GM18507 (cell line): Measurements from ENCODE around the gene SLC18A2.

Source experiments
- DNase-seq: peaks from one replicate; pipeline ENCODE4 v3.0.0; 2011; ENCODE audit warnings: low read depth; ENCODE audit not compliant: insufficient read length; ENCODE audit errors: extremely low spot score
- FAIRE-seq: peaks from 2 replicates; lab custom pipeline; 2011; peaks lifted over from hg19 to GRCh38; lab: Jason Lieb, UNC

SLC18A2 gene

DNA sequence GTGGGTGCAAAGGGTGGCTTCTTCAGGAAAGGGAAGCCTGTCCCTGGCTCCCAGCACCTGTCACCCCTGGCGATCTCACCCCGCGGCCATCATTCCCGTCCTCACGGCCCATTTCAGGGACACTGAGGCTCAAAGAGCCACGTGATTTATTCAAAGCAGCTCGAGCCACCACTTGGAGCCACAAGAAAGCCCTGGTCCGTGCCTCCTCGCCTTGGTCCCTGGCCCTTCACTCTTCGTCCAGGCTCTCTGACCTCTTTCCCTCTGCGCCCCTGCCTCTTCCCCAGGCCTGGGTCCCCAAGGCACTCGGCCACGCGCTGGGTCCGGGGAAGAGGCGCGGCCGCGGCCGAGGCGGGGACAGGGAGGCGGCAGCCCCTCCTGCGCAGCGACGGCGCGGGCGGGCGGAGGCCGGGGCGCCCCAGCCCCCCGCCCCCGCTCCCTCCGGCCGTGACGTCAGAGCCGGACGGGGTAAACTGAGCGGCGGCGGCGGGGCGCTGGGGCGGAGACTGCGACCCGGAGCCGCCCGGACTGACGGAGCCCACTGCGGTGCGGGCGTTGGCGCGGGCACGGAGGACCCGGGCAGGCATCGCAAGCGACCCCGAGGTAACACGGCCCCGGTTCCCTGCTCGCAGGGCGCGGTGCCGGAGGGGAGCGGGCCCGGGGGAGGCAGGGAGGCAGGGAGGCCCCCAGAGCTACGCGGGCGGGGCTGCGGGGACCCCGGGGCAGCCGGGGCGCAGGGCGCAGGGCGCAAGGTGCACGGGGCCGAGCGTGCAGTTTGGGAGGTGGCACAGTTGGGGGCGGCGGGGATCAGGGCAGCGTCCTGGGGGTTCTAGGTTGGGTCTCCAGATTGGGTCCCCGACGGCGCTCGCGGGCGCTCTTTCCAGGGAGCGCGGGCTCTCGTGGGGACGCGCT, at the start of gene SLC18A2:
TSS of gene SLC18A2 (plus strand) at position 494 of the 909 bp plus-strand sequence. CDS start 580 bp downstream, outside the sequence.
- DNase-seq: no peak
- no peak for FAIRE-seq

DNA sequence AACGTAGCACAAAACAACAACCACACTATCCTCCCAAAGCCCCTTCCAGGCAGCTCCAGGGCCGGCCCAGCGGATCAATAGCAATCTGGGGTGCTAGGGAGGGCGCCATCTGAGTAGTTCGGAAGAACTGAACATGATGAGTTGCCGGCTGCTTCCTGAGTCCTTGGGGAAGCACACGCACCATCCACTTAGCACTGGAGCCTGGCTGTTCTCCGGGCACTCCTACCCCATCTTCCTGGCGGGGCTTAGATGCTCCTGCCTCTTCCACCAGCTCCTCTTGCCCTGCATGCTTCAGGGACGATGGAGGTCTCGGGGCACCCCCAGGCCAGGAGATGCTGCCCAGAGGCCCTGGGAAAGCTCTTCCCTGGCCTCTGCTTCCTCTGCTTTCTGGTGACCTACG, 43.7 kb upstream of the SLC18A2 start, which contains the start of gene KCNK18:
TSS of gene KCNK18 (plus strand) at position 301 of the 400 bp plus-strand sequence. CDS start at position 301, 0 bp downstream.
- no peak for FAIRE-seq

DNA sequence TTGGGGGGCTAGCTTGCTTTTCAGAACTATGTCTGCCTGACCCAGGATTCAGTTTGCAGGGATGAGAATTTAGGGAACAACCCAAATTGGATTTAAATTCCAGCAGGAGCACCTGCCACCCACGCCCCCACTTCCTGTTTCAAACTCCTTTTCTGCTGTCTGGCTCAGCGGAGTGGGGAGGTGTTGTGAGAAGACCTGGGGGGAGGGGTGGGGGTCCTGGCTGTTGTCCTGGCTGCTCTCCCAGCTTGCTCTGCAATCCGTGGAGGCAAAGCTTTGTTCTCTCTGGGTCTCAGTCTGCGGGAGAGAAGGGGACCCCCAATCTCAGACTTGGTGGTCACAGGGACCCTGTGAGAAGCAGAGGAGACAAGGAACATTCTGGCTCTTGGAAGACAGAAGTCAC, 42.8 kb upstream of the SLC18A2 start:
- no peak for DNase-seq
- FAIRE-seq: no peak

More for the DNA sequence above, 43.7 kb upstream of the SLC18A2 start, which contains the start of gene KCNK18:
- DNase-seq: no peak

DNA sequence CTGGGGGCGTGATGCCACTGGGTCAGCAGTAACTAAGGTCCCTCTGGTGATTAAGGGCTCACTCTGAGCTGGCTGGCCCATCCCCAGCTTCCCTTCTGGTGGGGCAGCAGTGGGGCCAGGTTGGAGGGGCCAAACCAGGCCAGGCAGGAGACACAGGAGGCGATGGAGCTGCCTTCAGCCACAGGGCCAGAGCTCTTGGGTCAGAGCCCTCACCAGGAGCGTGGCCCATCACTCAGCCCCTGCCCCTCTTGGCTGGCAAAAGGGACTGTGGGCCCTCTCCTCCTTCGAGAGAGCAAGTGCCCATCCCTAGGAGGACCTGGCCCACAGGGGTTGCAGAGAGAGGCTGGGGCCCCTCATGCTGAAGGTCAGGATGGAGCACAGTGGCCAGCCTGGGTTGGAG, 39.1 kb upstream of the SLC18A2 start:
- no peak for FAIRE-seq
- DNase-seq: no peak

DNA sequence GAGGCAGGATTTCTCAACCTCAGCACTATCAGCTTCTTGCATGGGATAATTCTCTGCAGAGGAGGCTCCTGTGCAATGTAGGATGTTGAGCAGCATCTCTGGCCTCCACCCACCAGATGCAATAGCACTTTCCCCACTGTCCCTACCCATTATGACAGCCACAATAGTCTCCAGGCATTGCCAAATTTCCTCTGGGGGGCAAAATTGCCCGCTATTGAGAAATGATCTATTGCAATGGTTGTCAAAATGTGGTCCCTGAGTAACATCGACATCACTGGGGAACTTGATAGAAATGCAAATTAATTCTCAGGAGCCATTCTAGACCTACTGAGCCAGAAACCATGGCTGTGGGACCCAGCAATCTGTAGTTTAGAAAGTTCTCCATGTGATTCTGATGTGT, 36.6 kb upstream of the SLC18A2 start:
- FAIRE-seq: no peak
- DNase-seq: no peak

DNA sequence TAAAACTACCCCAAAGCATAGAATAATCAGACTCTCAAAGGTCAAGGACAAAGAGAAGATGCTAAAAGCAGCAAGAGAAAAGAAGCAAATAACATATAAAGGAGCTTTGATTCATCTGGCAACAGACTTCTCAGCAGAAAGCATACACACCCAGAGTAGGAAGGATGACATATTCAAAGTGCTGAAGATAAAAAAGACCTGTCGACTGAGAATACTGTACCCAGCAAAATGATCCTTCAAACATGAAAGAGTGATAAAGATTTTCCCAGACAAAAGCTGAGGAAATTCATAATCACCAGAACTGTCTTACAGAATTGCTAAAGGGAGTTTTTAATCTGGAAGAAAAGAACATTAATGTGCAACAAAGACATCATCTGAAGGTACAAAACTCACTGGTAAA, 28.7 kb upstream of the SLC18A2 start:
- DNase-seq (no peak), FAIRE-seq (no peak)

DNA sequence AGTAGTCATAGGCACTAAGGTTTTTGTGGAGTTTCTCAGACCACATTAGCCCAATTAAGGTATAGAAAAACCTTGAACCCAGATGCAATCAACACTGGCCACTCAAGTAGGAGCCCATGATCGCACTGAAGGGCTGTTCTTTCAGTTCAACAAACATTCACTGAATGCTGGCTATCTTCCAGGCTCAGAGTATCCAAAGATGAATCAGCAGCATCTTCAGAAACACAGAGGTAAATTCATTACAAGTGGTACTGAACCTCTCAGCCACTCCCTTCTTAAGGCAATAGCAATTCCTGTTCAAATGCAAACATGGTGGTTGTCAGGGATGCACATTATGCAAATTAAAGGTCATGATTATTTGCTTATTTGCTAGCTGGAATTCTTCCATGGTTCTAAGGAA, 26.5 kb upstream of the SLC18A2 start:
- no peak for DNase-seq
- no peak for FAIRE-seq

DNA sequence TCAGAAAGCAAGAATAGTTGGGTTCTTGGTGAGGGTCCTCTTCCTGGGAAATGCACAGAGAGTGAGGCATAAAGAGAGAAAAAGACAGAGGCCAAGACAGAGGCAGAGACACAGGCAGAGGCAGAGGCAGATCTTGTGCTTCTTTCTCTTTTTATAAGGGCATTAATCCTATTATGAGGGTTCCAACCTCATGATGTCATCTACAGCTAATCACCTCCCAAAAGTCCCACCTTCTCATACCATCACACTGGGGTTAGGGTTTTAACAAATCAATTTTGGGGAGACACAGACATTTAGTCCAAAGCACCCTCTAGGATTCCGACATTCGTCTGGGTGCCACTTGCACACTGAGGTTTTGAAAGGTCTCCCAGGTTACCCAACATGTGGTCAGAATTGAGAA, 25.8 kb upstream of the SLC18A2 start:
- DNase-seq (no peak), FAIRE-seq (no peak)

DNA sequence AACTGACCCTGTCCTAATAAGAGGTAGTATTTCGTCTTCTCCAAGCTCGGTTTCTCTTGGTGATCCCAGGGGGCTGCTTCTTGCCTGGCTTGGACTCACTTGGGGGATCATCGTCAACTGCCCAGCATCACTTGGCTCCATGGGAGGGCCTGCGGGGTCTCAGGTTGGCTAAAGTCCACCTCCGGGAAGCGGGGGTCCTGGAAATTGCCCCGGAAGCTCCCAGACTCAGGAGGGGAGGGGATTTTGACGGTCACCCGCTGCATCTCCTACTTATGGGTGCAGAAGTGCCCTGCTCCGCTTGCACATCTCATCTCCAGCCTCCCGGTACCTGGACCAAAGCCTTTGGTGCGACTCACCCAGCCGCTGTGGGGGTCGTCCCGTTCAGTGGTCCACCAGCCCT, 24.9 kb upstream of the SLC18A2 start:
- DNase-seq (no peak), FAIRE-seq (no peak)

DNA sequence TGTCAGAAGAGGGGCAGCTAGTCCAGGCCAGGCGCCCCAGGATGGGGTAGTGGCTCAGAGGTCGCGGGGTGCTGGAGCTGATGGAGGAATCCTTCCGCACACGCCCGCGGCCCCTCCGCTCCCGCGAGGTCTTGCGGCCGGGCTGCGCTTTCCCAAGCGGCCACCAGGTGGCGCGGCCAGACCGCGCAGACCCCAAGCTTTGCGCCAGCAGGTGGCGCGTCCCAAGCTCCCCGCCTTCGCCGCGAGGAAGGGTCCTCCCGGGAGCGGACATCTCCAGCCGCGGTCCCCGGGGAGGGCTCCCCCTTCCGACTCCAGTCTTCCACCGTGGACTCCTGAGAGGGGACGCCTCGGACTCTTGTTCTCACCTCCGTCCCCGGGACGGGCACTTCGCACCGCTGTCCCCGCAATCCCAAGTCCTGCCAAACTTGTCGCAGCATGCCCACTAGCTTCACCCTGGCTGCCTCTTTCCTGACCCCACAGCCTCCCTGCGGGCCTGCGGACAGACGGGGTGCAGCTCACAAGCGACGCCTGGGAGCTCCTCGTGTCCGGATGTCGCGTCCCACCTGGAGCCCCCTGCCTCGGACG, 24.2 kb upstream of the SLC18A2 start:
- DNase-seq: peak; percentile 82
- FAIRE-seq: peak; percentile 78

DNA sequence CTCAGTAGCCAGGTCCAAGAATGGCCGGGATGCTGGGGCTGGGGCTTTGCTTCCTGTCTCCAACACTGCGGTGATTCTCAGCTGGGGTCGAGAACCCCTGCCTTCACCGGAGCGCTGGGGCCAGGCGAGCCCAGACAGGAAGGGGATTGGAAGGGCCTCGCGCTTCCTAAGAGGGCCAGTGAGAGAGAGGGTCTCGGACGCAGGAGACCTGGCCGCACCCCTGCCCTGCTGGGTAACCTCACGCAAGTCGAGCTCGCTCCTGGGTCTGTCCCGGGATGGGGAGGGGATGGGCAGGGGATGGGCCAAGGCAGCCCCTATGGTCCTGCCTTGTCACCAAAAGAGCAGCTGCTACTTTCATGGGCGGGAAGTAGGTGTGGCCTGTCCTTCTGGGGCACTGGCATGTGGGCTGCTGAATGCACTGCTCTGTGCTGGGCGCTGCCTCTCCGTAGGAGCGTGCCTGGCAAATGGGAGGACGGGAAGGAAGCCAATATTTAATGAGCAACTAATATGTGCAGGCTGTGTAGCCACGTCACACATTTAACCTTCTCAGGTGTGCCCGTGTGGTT, 23.6 kb upstream of the SLC18A2 start:
- no peak for DNase-seq
- FAIRE-seq: no peak

DNA sequence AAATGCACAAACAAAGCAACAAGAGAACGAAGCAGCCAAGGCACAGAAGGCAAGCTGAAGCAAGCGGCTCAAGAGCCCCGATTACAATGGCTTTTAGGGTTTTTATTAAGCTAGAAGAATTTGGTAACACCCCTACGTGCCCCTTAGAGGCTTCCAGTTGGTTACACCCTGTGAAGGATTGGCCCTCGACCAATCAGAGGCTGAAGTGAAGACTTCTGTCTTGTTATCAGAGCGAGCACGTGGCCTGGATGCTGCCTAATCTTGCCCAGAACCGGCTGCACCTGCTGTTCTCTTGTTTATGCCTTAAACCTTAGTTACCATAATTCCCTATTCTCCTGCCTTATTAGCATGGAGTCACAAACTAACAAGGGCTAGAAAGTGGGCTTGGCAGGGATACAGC, 22.3 kb upstream of the SLC18A2 start:
- FAIRE-seq: no peak
- DNase-seq: no peak

DNA sequence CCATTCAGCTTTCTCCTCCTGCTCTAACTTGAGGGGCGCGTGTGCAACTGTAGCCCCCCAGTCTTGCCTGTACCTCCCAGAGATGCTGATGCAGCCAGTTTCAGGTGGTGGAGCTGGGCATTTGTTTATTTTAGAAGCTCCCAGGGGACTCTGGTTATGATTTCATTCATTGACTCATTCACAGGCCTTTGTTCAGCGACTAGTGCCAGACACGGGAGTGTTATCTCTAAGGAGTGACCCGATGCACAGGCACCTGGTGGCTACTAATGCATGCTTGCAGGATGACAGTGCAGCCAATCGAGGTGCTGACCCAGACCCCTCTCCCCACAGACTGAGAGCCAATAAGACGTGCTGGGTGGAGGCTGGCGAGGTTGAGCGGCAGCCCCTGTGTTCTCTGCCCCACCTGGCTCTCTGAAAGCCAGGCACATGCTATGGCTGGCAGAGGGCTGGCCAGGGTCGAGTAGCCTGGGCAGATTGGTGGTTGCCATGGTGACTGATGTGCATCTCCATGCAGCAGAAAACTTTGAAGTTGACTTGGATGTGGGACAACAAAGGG, 19.7 kb upstream of the SLC18A2 start:
- FAIRE-seq: no peak
- no peak for DNase-seq

DNA sequence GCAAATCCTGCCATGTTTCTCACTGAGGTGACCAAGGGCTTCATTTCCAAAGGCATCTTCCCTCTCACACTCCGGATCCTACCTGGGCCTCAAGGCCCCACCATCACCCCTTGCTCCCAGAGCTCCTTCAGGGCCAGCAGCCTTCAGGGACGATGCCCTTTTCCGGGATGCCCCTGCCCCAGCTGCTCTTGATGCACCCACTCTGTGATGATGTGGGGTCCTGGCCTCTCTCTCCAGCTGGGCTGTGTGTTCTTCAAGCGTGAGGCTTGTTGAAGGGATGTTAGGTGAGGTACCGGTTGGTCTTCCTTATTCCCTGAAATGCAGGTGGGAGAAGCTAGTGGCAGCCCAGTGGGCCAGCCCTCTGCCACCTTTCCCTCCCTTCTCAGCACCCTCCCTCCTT, 18.4 kb upstream of the SLC18A2 start:
- no peak for DNase-seq
- no peak for FAIRE-seq

DNA sequence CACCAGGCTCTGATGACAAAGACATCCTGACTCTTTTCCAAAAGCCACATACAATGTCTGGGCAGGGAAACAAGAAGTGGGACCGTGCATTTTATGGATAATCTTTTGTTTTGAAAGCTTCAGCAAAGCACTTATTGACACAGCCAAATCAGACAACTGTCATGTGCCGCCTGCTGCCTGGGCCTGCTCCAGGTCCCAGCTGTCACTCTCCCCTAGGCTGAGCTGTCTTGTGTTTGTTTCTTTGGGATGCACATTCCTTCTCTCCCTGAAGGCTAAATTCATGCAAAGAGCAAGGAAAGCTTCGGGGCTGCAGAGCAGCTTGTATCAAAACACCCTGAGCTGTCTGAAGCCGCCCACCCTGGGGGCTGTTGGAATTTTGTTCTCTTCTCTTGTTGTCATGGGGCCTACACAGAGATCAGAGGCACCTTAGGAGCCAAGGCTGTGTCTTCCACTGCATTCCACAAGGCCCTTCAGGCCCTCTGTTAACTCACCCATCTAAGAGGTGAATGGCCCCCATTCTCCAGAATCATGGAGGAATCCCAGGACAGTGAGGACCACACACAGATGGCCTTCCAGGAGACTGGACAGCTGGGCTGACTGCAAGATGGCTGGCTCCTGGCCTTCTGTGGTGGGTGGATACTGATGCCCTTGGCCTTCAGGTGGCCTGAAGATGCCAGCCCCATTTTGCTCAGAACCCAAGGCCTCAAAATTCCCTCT, 17.8 kb upstream of the SLC18A2 start:
- FAIRE-seq (no peak), DNase-seq (no peak)

DNA sequence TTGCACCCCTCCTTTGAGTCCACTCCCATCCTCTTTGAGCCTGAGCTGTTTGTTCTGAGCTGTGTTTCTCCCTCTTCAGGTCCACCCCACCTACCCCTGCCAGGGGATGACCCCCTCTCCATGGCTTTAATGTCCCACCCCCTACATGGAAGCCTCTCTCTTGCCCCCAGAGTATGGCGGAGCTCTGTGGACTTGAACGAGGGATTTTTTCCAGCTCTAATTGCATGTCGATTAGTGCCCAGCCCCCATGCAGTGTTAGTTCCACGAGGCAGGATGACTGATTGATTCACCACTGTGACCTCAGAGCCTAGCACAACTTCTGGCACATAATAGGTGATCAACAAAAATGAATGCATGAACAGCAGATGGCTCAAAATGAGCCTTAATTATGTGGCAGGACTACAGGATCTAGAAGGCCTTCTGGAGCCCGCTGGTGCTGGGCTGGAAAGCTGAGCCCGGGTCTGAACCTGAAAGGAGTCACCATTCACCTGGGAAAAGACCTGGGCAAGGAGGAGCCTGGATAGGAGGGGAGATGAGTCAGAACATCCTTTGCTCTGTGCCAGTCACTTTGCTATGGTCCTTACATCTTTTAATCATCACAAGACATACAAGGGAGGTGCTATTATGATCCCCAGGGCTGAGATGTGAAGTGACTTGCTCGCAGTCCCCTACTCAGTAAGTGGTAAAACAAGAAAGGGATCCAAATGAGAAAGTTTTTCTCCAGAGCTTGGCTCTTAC, 17.1 kb upstream of the SLC18A2 start:
- no peak for FAIRE-seq
- DNase-seq: no peak

DNA sequence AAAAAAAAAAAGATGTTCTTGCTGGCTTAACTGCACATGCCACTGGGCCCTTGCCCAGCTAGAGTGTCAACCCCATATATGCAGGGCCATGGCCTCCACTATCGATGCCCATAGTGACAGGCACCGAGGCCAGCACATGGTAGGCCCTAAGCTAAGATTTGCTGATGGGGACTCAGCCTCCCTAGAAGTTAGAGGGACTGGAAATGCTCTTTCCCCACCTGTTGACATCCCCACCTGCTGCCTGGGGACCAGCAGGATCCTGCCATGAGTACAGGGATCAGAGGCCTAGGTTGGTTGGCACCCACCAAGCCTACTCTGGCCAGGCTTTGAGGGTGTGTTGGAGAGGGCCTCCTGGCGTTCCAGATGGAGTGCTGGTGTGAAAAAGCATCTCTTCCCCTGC, 16.0 kb upstream of the SLC18A2 start:
- FAIRE-seq: no peak
- DNase-seq: no peak

DNA sequence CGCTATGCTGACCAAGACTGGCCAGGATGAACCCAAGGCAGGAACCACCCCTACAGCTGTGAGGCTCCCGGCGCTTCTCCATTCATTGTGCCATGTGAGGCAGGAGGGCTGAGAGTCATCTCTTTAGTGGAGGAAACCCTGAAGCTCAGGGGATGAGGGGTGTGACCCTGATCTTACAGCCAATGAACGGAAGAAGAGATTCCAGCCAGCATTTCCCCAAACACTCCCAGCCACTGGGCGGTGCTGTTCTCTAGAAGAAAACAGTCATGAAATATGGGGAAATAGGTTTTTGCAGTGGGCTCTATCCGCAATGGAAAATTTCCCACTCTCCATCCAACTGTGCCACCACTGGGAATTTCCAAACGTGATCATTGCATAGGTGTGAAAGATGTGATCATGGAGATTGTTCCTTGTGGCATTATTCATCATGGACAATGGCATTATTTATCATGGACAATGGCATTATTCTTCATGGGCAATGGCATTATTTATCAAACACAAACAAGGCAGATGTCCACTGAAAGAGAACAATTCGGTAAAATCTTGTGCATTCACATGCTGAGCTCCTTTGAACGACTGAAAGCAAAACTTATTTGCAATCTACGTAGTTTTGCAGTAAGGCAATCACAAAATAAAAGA, 14.0 kb upstream of the SLC18A2 start:
- peak; percentile 39 for FAIRE-seq
- DNase-seq: no peak

DNA sequence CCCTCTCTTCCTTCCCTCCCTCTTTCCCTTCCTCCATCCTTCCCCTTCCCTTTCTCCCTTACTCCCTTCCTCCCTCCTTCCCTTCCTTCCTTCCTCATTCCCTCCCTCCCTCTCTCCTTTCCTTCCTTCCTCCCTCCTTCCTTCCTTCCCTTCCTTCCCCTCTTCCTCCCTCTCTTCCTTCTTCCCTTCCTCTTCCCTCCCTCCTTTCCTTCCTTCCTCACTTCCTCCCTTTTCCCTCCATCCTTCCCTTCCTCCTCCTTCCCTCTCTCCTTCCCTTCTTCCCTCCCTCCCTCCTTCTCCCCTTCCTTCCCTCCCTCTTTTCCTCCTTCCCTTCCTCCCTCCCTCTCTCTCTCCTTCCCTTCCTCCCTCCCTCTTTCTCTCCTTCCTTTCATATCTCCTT, 12.7 kb upstream of the SLC18A2 start:
- FAIRE-seq: no peak
- DNase-seq: no peak
